ENCODE measurements around the gene FNBP1. TPM values are rescaled to one million over a fixed set of nuclear protein-coding genes. Genes with fewer than 3 reads are reported as not detected.

Gene FNBP1
- total and polyA plus RNA-seq, 10 of the 15 experiments (the other 5 are each of a cell fraction or from before 2014, with no cell fraction given) = 64.5 to 353 (median 179) TPM

DNA sequence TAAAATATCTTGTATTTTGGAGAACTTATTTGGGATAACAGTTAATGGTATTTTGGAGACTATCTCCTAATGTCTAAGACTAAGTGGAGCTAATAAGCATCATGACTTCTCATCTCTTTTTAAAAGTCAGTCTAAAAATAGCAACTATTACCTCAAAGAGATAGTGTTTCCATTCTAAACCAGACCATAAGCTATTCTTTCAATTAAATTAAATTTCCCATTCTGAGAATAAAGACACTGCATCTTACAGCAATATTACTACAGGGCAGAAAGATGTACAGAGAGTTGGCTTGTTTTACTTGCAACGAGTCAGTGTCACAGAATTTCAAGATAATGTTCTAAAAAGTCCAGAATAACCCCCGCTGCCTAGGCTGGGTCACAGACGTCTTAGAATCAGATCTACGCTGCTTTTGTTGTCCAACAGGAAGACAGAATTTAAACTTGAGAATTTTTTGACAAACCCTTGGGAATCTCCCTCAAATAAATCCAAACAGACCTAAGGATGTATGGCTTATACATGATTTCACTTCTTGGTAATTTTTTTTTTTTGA lies 108.9 kb downstream of the FNBP1 start:
- no peak for FAIRE-seq
- Histone ChIP-seq H3K4me2 (ENCODE audit: control insufficient read depth, insufficient read depth) (peak overlapping the region; percentile 71), H3K27me3 (replicated peaks in 1 of 2; ENCODE audit: control insufficient read depth in 2 of 2, insufficient read depth in 2 of 2, low read length in 1 of 2) (no peaks in the 10 kb centered on the region), H3K4me3 (no peak overlapping the region), H3K9me3 (replicated peaks; ENCODE audit: control insufficient read depth, insufficient read depth, low read length) (no peaks in the 10 kb centered on the region), H3K9ac (ENCODE audit: control insufficient read depth, insufficient read depth, low read length) (no peak overlapping the region), H3K79me2 (ENCODE audit: control insufficient read depth, insufficient read depth, low read length) (peaks cover 67% of the 10 kb centered on the region), H3K4me1 (ENCODE audit: control insufficient read depth, insufficient read depth, low read length) (peaks cover 46% of the 10 kb centered on the region), H3K36me3 (ENCODE audit: control insufficient read depth in 2 of 2, insufficient read depth in 2 of 2, low read length in 1 of 2) (peaks cover 6 to 26% of the 10 kb centered on the region in 2 experiments), H4K20me1 (ENCODE audit: control insufficient read depth, insufficient read depth) (no peaks in the 10 kb centered on the region), H3K27ac (ENCODE audit: control insufficient read depth, insufficient read depth) (peak overlapping the region; percentile 84), H2AFZ (ENCODE audit: control insufficient read depth, low read depth, low read length) (no peak overlapping the region)
- ATAC-seq = peak; percentile 32
- WGBS (ENCODE audit: insufficient coverage, insufficient replicate concordance, low lambda C conversion rate, missing lambda C conversion rate) = 2% methylated on average over 4 of the region's 4 CpGs
- in situ Hi-C loops (cut with MboI) (no loop called here), intact Hi-C loops (cut with micrococcal nuclease; ENCODE audit: unreplicated experiment) (no loop called here)
- no peak for DNase-seq (ENCODE audit: low read depth, low spot score)
- ChIA-PET SMC1A (ENCODE audit: uncharacterized antibody, unreplicated experiment) (interaction anchor here (0.7 to 4.9 kb wide), 24 partner anchors 8 to 167 kb away, joined by 3 to 46 read pairs (median 7); no protein-coding TSS in a partner anchor), RAD21 (ENCODE audit: unreplicated experiment) (interaction anchor here (1.0 to 4.0 kb wide), 12 partner anchors 14 to 105 kb away, joined by 3 to 36 read pairs (median 15); no protein-coding TSS in a partner anchor), POLR2A (interaction anchor here (0.6 to 3.8 kb wide), 18 partner anchors 8 to 123 kb away, joined by 3 to 41 read pairs (median 4); no protein-coding TSS in a partner anchor), CTCF (interaction anchor here (1.0 to 3.9 kb wide), 5 partner anchors 23 to 59 kb away, joined by 3 to 13 read pairs (median 6); no protein-coding TSS in a partner anchor)
- TF ChIP-seq, protein P1, sequence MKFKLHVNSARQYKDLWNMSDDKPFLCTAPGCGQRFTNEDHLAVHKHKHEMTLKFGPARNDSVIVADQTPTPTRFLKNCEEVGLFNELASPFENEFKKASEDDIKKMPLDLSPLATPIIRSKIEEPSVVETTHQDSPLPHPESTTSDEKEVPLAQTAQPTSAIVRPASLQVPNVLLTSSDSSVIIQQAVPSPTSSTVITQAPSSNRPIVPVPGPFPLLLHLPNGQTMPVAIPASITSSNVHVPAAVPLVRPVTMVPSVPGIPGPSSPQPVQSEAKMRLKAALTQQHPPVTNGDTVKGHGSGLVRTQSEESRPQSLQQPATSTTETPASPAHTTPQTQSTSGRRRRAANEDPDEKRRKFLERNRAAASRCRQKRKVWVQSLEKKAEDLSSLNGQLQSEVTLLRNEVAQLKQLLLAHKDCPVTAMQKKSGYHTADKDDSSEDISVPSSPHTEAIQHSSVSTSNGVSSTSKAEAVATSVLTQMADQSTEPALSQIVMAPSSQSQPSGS (IDR thresholded peaks at IDR 0.05; ENCODE audit: low read length) = 0 out of 2 replicates have a peak, but pooled peaks have one; percentile 50
- 0 out of 2 replicates have a peak, but pooled peaks have one; percentile 13 for TF ChIP-seq MEF2A (IDR thresholded peaks at IDR 0.05; ENCODE audit: insufficient read depth, low read depth, low read length)
- 0 out of 2 replicates have a peak, but pooled peaks have one; percentile 42 for TF ChIP-seq POLR2AphosphoS5 (IDR thresholded peaks at IDR 0.05; ENCODE audit: low read length)
- TF ChIP-seq, protein P2, sequence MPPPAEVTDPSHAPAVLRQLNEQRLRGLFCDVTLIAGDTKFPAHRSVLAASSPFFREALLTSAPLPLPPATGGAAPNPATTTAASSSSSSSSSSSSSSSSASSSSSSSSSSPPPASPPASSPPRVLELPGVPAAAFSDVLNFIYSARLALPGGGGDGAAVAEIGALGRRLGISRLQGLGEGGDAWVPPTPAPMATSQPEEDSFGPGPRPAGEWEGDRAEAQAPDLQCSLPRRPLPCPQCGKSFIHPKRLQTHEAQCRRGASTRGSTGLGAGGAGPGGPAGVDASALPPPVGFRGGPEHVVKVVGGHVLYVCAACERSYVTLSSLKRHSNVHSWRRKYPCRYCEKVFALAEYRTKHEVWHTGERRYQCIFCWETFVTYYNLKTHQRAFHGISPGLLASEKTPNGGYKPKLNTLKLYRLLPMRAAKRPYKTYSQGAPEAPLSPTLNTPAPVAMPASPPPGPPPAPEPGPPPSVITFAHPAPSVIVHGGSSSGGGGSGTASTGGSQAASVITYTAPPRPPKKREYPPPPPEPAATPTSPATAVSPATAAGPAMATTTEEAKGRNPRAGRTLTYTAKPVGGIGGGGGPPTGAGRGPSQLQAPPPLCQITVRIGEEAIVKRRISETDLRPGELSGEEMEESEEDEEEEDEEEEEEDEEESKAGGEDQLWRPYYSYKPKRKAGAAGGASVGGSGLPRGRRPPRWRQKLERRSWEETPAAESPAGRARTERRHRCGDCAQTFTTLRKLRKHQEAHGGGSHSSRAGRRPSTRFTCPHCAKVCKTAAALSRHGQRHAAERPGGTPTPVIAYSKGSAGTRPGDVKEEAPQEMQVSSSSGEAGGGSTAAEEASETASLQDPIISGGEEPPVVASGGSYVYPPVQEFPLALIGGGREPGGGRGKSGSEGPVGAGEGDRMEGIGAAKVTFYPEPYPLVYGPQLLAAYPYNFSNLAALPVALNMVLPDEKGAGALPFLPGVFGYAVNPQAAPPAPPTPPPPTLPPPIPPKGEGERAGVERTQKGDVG (CRISPR knock-in tag; IDR thresholded peaks at IDR 0.05) = no peak
- no peak for TF ChIP-seq HDGF (IDR thresholded peaks at IDR 0.05)
- no peak for TF ChIP-seq PAX5 (IDR thresholded peaks at IDR 0.05; ENCODE audit: borderline replicate concordance, low read depth, low read length)
- TF ChIP-seq MYC (IDR thresholded peaks at IDR 0.05; ENCODE audit: insufficient read depth, insufficient read length, insufficient replicate concordance, low read length, severe bottlenecking) = no peak
- no peak for TF ChIP-seq CBX5 (IDR thresholded peaks at IDR 0.05; ENCODE audit: low read depth)
- TF ChIP-seq STAT3 (IDR thresholded peaks at IDR 0.05; ENCODE audit: low read depth, low read length) = no peak
- peak; percentile 42 for TF ChIP-seq MEF2B (IDR thresholded peaks at IDR 0.05; ENCODE audit: partially characterized antibody, poor library complexity, severe bottlenecking)
- TF ChIP-seq, protein P3, sequence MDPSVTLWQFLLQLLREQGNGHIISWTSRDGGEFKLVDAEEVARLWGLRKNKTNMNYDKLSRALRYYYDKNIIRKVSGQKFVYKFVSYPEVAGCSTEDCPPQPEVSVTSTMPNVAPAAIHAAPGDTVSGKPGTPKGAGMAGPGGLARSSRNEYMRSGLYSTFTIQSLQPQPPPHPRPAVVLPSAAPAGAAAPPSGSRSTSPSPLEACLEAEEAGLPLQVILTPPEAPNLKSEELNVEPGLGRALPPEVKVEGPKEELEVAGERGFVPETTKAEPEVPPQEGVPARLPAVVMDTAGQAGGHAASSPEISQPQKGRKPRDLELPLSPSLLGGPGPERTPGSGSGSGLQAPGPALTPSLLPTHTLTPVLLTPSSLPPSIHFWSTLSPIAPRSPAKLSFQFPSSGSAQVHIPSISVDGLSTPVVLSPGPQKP (IDR thresholded peaks at IDR 0.05; ENCODE audit: low read depth, low read length) = no peak
- no peak for TF ChIP-seq KLF5 (IDR thresholded peaks at IDR 0.05; ENCODE audit: partially characterized antibody)
- no TSS peak for BruUV-seq (replicated peaks)
